Activated CD4-positive, alpha-beta T cell treated with anti-CD3 and anti-CD28 coated beads for 24 hours (primary cell): ENCODE data around the gene NYNRIN.
"Not testable (repeated sequence)": the region's sequence is repeated elsewhere in the genome, so short reads cannot be mapped to it uniquely, and the experiment has no call there.

Source experiments
- DNase-seq, 2 donors: peaks; one replicate each; pipeline ENCODE4 v3.0.0-alpha.2; 2020; ENCODE audit warnings: low read depth in 2 of 2

The NYNRIN gene

DNA sequence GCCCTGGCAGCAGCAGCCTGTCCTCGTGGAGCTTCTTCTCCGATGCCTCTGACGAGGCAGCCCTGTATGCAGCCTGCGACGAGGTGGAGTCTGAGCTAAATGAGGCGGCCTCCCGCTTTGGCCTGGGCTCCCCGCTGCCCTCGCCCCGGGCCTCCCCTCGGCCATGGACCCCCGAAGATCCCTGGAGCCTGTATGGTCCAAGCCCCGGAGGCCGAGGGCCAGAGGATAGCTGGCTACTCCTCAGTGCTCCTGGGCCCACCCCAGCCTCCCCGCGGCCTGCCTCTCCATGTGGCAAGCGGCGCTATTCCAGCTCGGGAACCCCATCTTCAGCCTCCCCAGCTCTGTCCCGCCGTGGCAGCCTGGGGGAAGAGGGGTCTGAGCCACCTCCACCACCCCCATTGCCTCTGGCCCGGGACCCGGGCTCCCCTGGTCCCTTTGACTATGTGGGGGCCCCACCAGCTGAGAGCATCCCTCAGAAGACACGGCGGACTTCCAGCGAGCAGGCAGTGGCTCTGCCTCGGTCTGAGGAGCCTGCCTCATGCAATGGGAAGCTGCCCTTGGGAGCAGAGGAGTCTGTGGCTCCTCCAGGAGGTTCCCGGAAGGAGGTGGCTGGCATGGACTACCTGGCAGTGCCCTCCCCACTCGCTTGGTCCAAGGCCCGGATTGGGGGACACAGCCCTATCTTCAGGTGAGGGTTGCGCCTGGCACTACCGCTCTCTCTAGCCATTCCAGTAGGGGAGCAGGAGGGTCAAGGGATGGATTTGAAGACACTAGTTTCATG is 28.7 kb upstream of the NYNRIN start:
- no peak for DNase-seq

DNA sequence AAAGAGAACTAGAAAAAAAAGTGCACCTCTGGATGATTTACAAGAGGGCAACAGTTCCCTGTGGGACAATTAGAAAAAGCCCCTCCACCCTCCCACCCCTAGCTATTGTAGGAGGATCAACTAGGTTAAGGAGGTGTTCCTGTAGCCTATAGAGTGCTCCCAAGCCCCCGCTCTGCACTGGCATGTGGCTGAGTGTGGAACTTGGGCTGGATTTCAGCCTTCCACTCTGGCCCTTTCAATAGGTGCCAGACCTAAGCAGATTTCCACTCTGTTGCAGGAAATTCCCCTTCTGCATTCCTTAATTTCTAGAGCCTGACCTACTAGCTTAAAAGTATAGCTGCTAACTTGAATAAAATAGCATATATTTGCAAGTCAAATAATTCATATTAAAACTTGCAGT is 28.1 kb upstream of the NYNRIN start:
- DNase-seq, result no peak

- not testable (repeated sequence) for DNase-seq
These were observed 27.2 kb upstream of the NYNRIN start for GRCh38 chr14:24371605-24372004.

GRCh38 chr14:24372701-24373416 is 25.9 kb upstream of the NYNRIN start:
- no peak for DNase-seq

GRCh38 chr14:24376448-24377070 is 22.2 kb upstream of the NYNRIN start:
- DNase-seq, result no peak

DNA sequence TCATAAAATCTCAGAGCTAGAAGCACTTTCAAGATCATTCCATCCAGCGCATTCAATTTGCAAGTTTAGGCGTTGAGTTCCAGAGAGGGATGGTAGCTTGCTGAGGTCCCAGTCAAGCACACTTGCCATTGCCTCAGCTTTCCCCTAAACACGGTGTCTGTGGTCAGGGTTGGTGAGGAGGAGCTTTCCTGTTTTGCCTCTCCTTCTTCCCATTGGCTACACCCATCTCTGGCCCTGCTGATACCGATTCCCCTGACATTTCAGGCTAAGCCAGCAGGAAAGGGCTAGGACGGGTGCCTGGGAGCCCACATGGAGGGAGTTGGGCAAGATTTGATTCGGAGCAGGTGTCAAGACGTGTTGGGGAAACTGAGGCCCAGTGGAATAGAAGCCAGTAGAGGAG is 21.7 kb upstream of the NYNRIN start:
- DNase-seq, result no peak

DNA sequence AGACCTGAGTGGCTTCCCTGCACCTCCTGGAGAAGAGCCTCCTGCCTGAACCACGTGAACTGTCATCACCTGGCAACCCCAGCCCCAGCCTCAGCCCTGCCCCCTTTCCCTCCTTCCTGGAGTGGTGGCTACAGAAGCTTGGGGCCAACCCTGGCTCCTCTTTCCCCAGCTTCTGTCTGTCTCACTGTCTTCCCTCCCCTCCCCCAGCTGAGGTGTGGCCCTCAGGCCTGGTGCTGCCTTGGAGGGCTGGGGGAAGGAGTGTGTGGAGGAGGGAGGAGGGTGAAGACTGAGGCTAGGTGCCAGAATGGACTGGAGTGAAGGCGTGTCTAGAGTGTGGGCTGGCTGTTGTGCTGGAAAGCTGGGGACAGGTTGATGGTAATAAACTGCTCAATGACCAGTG is 21.1 kb upstream of the NYNRIN start:
- no peak for DNase-seq

- DNase-seq, result no peak
These were observed 20.5 kb upstream of the NYNRIN start for GRCh38 chr14:24378327-24378726.

GRCh38 chr14:24378981-24379906 is 19.6 kb upstream of the NYNRIN start:
- DNase-seq, result no peak

- DNase-seq, result no peak
These were observed 18.7 kb upstream of the NYNRIN start for GRCh38 chr14:24379907-24380730.

DNA sequence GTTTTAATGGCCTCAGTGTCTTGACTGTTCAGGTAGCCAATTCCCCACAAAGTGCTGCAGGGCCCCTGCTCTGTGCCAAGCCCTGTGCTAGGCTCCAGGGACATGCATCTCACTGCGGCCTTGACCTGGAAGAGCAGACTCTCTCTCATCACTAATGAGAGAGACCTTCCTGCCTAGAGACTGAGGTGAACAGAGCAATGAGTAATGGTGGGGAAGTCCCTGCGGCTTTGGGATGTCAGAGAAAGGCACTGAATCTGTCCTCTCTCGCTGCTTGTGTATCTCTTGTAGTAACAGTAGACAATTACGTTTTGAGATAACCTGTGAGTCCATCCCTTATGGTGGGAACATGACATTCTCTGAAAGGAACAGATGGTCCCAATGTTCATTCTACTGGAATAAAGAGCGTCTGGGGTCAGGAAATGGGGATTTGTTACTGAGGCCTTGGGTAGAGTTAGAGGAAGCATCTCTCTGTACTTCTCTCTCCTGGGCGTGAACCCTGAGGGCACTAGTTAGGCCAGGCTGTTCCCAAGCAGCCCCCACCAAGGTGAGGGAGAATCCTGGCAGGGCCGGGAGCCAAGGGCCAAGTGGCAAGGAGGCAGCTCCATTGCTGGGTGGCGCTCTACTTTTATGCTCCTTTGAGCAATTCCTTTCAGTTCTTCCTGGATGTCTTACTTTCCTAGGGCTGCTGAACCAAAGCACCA is 17.3 kb upstream of the NYNRIN start:
- DNase-seq, result no peak

- DNase-seq, result no peak
These were observed 16.8 kb upstream of the NYNRIN start for GRCh38 chr14:24382064-24382371.

DNA sequence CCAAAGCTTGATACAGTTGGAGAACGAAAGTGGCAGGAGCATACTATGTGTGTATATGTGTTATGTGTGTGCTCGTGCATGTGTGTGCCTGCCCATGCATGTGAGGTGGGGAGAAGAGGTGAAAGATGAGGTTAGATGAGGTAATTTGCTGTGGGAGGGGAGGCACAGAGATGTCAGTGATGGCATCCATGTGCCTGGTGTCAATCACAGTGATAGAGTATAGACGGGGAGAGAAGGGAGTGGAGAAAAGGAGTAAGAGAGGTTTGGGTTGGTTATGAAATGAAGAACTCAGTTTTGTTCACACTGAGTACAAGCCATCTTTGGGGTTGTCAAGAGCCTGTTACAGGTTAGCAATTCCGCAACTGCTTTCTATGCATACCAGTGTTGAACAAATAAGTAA is 14.6 kb upstream of the NYNRIN start:
- no peak for DNase-seq

DNA sequence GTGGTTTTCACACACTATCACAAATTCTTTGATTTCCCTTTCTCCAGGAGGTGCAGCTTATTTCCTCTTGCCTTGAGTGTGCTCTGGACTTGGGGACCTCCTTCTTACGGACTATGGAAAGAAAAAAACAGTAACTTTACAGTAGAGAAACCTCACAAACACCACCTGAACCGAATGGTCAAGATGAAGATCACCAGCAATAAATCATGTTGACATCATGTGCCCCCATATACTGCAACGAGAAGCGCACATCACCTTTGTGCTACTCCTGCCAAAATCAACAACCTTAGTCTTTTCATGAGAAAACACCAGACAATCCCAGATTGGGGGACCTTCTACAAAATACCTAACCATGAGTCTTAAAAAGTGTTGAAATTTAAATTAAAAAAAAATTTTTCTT is 13.3 kb upstream of the NYNRIN start:
- no peak for DNase-seq

GRCh38 chr14:24387009-24387345 is 11.8 kb upstream of the NYNRIN start:
- DNase-seq, result no peak

GRCh38 chr14:24387579-24387978 is 11.2 kb upstream of the NYNRIN start:
- DNase-seq, result not testable (repeated sequence)

DNA sequence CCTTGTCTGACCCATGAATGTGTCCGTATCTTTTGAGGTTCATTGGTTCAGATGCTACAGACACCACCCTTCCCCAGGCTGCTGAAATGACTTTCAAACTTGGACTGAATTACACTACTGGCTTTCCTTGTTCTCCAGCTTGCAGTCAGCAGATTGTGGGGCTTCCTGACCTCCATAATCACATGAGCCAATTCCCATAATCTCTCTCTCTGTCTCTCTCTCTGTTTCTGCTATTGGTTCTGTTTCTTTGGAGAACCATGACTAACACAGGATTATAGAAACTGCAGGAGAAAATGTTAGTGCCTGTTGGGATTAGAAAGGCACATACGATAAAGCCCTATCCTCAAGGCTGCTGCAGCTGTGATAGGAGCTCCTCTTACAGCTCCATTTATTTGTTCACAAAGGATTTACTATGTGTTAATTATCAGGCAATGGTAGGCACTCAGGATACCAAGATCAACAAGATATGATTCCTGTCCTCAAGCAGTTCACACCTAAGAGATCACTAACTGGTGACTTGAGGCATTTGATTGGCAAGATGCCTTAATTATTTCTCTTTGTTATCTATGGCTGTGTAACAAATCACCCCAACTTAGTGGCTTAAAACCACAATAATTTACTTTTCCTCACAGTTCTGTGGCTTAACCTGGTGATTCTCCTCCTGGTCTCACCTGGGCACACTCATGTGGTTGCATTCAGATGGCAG is 10.2 kb upstream of the NYNRIN start:
- no peak for DNase-seq

DNA sequence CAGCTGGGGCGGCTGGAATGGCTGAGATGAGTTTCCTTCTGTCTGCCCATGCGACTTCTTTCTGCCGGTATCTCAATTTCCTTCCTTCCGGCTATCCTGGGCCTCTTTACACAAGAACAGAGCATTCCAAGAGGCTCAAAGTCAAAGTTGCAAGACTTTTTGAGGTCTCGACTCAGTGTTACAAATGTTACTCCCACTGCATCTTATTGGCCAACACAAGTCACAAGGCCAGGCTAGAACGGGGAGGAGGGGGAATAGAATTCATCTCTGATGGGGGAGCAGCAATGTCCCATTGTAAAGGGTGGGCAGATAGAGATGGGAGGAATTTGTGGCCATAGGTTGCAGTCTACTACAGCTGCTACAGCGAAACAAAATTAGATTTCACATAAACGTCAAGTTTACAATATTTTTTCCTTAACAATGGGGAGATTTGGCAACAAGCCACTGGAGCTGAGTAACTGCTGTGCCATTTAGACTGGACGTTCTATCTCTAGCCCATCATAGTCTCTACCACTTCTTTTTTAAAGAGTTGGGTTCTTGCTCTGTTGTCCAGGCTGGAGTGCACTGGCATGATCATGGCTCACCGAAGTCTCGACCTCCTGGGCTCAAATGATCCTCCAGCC is 9.5 kb upstream of the NYNRIN start:
- DNase-seq, result no peak

DNA sequence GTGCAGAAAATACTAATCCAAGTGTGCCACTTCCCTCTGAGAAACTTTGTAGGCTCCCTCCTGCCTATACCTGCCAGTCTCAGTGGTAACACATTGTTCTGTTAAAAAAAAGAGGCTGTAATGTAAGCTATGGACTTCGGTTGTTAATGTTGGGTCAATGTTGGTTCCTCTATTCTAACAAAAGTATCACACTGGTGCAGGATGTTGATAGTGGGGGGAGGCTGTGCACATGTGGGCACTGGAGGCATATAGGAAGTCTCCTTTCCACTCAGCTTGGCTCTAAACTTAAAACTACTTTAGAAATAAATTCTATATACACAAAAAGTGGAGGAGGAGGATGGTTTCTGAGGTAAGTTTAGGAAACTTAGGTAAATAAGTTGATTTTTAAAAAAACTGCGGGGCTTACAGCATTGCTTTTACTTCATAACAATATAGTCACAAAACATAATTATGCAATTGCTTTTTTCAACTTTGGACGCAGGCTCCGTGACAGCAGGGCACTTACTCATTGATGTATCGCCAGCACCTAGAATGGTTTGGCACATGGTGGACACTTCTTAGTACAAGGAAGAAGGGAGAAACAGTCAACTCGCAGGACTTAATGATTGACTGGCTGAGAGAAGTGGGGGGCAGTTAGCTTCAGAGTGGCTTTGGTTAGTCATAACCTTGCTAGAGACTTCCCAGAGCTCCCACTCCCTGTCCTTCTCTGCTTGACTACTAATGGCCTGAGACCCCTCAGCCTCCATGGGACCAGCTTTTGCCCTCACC is 7.9 kb upstream of the NYNRIN start:
- no peak for DNase-seq
